NAMALWA (cell line): Measurements from ENCODE around the gene SECTM1.

Experiments used
- DNase-seq: peaks from one replicate; pipeline ENCODE4 v3.0.0-alpha.2; 2015; ENCODE audit warnings: low spot score

The SECTM1 gene

GRCh38 chr17:82328141-82328993, 5.2 kb downstream of the SECTM1 start:
- DNase-seq, result no peak

DNA sequence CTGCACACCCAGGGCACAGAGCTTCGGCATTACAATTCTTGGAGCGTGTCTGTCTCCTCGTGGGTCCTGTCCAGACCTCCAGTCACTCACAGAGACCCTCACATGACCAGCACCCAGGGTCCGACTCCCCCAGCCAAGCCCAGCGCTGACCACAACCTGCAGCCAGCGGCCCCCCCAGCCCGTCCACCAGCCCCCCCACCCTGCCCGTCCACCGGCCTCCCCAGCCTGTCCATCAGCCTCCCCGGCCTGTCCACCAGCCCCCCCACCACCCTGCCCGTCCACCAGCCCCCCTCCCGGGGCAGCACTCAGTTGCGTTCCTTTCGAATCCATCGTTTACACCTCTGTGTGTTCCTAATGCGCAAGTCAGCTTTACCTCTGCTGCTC, 5.8 kb downstream of the SECTM1 start:
- DNase-seq, result no peak

DNA sequence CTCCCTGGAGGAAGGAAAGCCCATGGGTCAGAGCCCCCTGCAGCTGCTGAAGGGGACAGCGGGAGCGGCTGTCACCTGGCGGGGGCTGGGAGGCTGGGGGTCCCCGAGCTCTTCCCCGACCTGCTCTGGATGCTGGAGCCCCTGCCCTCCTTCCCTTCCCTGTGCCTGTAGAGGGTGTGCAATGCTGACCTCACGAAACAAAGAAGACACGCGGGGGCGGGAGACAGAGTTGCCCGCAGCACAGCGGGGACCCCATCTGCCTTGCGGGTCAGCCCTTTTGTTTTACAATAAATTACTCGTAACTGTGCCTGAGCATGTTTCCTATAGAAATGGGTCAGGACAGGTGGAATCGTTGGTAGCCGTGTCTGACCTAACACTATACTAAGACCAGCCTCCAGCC, 6.3 kb downstream of the SECTM1 start:
- DNase-seq, result no peak

DNA sequence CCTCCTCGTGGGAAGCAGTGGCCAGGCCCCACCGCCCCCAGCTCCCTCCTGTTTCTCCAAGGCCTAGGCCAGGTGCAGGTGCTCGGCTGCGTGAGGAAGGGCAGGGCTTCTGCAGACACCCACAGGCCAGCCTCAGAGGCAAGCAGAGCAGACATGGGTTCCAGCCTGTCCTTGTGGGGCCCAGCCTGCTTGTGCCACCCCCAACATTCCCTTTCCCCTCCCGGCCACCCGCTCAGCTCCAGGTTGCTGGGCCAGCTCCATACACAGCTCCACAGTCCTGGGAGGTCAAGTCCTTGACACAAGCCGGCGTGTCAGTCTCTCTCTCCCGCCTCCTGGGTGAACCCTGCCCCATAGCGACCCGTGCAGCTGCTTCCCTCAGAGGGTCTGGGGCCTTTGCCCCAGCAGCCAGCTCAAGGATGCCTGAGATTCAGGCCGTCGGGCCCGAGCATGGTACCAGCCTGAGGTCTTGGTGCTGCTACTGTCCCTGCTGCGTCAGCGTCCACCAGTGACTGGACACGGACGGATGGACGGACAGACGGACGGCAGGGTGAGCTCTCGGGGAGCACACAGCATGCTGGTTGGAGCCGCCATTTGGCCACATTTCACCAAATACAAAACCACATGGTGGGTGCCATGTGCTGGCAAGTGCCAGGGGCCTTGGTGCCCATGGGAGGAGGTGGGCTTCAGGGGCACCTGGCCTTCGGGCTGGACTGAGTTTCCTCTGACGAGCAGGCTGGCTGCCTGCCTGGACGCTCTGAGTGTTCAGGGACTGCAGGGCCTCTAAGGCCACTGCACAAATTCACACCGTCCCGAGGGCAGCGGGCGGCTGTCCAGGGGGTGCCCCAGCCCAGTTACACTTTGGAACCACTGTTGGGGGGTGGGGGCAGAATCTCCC, 8.0 kb downstream of the SECTM1 start:
- no peak for DNase-seq

DNA sequence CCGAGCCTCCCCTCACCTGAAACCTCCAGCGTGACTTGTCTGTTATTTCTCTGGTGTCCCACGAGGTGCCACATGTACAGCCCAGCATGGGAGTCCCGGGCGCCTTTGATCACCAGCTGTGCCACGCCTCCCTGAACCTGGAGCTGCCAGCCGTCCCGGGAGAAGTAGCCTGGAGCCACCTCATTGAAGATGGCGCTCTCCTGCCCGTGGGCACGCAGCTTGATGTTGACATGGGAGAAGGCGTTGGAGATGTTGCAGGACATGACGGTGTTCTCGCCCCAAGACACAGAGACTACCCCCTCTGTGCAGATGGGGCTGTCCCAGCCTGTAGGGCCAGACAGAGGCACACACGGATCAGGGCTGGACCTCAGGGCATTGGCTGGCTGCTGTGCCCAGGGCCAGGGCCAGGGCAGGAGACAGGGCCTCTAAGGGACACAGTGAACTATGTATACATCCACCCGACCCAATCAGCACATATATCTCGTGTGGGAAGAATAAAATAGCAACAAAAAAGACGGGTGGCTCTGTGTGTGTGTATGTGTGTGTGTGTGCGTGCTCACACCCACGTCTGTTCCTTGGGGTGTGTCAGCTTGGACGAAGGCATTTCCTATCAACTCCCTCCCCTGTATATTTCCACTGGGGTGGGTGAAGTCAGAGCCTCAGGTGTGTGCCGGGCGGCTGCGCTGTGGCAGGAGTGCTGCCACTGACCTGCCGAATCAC, 8.8 kb downstream of the SECTM1 start:
- no peak for DNase-seq

- DNase-seq, result no peak
These were observed 9.9 kb downstream of the SECTM1 start for GRCh38 chr17:82323514-82324234.

DNA sequence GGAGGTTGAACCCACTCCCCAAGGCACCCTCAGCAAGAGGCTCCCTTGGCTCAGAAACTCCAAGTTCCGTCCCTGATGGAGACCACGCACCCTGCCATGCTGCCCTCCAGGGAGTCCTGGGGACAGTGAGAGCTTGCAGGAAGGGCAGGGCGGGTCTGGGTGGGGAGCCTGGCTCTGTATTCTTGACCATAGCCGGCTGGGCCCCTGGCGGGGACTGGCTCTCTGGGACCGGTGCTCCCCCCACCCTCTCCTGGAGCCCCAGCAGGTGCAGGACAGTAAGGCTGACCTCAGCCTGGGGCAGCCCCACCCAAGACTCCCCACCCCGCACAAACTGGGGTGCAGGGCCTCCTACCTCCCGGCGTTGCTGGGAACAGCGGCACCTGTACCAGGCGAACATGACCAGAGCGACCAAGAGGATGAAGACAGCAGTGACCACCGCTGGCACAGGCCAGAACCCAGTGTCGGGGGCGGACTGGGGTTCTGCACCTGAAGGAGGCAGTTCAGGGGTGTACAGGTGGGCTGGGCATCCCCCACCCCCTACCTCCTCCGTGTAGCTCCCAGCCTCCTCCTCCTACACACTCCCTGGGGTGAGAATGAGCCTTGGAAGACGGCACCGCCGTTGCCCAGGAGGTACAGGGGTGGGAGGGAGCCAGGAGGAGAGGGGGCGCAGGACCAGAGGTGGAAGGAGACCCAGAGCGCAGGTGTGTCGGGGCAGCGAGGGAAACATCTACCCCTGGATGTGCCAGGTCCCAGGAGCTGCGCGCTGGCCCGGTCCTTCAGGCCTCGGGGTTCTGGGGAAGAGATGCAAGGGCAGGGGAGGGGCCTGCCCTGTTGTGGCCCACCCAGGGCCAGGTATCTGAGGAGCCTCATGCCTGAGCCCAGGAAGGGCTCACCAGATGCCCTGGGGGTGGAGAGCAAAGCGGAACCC, 10.8 kb downstream of the SECTM1 start:
- DNase-seq, result no peak

GRCh38 chr17:82321947-82322466, 11.6 kb downstream of the SECTM1 start:
- DNase-seq, result no peak

DNA sequence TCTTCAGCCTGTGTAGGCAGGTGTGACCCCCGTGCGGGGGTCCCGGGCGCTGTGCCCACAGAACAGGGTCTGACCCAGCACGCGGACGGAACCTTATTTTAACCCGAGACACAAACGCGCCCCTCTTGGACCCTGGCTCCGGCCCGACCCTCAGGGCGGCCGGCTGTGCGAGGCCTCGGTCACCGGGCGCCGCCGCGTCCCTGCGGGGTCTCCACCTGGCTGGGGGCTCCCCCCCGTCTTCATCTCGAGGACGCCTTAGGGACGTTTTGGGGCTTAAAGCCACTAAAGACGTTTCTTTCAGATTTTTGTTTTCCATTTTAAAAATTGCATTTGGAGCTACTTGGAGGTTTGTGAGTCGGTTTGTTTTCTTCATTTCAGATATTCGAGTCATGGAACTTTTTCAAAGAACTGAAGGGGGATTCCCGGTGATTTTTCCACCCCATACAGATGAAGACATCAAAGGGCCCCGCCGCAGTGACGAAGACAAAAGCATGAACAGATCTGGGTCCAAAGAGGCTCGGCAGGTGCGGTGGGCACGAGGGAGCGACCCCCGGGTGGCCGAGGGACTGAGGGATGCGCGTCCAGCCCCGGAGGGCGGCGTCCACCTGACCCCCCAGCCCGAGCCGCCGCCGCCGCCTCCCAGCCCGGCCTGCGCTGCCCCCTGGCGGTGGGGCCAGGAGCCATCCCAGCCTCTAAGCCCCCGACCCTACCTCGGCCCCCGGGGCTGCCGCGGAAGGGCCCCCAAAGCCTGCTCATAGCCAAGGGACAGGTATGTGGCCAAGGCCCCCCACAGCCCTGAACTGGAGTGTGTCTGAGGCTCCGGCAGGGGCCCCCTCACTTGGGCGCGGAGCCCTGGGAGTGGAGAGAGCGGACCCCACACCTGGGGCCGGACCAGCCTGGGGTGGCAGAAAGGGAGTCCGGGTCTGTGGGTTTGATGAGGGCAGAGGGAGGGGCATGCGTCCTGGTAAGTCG, 12.3 kb downstream of the SECTM1 start:
- peak; percentile 50 for DNase-seq

GRCh38 chr17:82320140-82320840, 13.3 kb downstream of the SECTM1 start:
- DNase-seq, result no peak

- DNase-seq, result no peak
These were observed 13.9 kb downstream of the SECTM1 start for GRCh38 chr17:82319619-82320062.

DNA sequence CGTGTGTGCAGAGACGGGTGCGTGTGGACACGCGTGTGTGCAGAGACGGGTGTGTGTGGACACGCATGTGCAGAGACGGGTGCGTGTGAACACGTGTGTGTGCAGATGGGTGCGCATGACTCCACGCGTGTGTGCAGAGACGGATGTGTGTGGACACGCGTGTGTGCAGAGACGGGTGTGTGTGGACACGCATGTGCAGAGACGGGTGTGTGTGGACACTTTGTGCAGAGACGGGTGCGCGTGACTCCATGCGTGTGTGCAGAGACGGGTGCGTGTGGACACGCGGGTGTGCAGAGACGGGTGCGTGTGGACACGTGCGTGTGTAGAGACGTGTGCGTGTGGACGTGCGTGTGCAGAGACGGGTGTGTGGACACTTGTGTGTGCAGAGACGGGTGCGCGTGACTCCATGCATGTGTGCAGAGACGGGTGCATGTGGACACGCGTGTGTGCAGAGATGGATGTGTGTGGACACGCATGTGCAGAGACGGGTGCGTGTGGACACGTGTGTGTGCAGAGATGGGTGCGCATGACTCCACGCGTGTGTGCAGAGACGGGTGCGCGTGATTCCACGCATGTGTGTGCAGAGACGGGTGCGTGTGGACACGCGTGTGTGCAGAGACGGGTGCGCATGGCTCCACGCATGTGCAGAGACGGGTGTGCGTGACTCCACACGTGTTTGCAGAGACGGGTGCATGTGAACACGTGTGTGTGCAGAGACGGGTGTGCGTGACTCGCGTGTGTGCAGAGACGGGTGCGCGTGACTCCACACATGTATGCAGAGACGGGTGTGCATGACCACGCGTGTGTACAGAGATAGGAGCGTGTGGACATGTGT, 14.6 kb downstream of the SECTM1 start:
- no peak for DNase-seq

DNA sequence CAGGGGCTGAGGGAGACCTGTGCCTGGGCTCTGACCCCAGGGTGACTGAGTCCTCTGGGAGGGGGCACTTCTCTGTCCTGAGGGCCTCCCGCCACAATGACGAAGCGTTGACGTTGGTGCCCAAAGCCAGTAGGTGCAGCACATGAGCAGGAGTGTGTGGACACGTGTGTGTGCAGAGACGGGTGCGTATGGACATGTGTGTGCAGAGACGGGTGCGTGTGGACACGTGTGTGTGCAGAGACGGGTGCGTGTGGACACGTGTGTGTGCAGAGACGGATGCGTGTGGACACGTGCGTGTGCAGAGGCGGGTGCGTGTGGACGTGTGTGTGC, 15.4 kb downstream of the SECTM1 start:
- no peak for DNase-seq

GRCh38 chr17:82317394-82318168, 16.0 kb downstream of the SECTM1 start, which contains the start of gene CD7:
Gene CD7, minus strand, starts transcription at chr17:82317608. Its CDS starts 113 bp downstream, at chr17:82317495.
- no peak for DNase-seq

DNA sequence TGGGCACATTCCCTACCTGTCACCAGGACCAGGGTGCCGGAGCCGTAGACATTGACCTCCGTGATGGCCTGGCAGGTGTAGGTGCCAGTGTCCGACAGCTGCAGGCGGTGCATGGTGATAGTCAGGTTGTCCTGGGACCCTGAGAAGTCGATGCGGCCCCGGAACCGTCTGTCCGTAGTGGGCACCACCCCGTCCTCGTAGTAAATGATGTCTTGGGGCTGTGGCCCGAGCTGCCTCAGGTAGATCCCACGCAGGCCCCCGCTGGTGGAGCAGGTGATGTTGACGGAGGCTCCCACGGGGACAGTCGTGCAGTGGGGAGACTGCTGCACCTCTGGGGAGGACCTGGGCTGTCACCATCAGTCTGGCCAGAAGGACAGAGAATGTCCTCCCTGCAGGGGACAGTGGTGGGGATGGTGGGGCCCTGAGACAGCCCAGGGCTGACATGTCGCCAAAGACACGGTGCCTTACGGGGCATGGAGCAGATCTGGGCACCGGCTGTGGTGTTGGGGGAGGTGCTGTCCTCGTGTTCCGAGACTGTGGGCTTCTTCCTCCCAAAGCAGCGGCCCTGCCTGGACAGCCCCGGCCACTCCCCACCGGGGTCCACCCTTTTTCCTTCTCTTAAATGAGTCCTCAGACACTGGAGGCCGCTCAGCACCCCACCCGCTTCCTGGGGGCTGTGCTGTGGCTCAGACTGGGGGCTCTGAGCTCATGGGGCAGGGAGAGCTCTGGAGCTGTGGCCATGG, 16.7 kb downstream of the SECTM1 start:
- DNase-seq, result no peak
